Body of pancreas (tissue), 4 donors: ENCODE results near the gene IL3RA. TPM values are rescaled to one million over a fixed set of nuclear protein-coding genes. Genes with fewer than 3 reads are reported as not detected.
A peak's percentile ranks its signal among the peaks of the same experiment; 100 is the strongest.
"Not testable (repeated sequence)": the region's sequence is repeated elsewhere in the genome, so short reads cannot be mapped to it uniquely, and the experiment has no call there.

ENCODE experiments used
- ATAC-seq: fragments of 150-250 bp; one replicate; pipeline ENCODE4 v1.9.1; 2016
- DNase-seq, 4 donors: peaks; one replicate each; pipeline ENCODE4 v3.0.0-alpha.2; 2019
- H3K27ac ChIP-seq, 4 donors: fragments of 200-600 bp; sonication (generic); 1 replicate in 3 of 4; 2 replicates in 1 of 4; pipeline versions ENCODE4 v1.5.1 to v1.6.1; 2016 to 2019; ENCODE audit warnings: mild to moderate bottlenecking in 1 of 4, mixed read lengths in 1 of 4, moderate library complexity in 1 of 4
- H3K27me3 ChIP-seq, 2 donors: fragments of 200-600 bp; sonication (generic); one replicate each; pipeline ENCODE4 v1.6.0; 2016; ENCODE audit warnings: mild to moderate bottlenecking in 1 of 2
- H3K36me3 ChIP-seq, 2 donors: fragments of 200-600 bp; sonication (generic); replicated peaks in 1 of 2; 2 replicates each; pipeline ENCODE4 v1.5.1; 2016; ENCODE audit warnings: low read depth in 2 of 2; ENCODE audit not compliant: insufficient read depth in 1 of 2
- H3K4me1 ChIP-seq: fragments of 200-600 bp; sonication (generic); one replicate; pipeline ENCODE4 v1.6.0; 2016
- H3K4me3 ChIP-seq, 2 donors: fragments of 200-600 bp; sonication (generic); 1 replicate in 1 of 2; 2 replicates in 1 of 2; pipeline ENCODE4 v1.5.1; 2016 to 2019
- H3K9me3 ChIP-seq, 3 donors: fragments of 200-600 bp; sonication (generic); 1 replicate in 2 of 3; 2 replicates in 1 of 3; pipeline ENCODE4 v1.5.1; 2016
- POLR2A ChIP-seq, 3 donors: fragments of 450-650 bp; IDR thresholded peaks; one replicate each; pipeline ENCODE4 v1.6.1; 2016; ENCODE audit warnings: antibody characterized with exemption in 3 of 3, mild to moderate bottlenecking in 2 of 3
- WGBS, 2 donors: methylation state at CpG; one replicate each; pipeline ENCODE4 v1.1.5; 2017; 5-methylcytosine and 5-hydroxymethylcytosine counted together
- intact Hi-C: fragments of 100-400 bp; cut with DNase I; formaldehyde crosslinking; loops from one replicate; pipeline ENCODE4 v1.15.1; 2023
- microRNA counts, 2 donors: library from miRNA; unstranded; fragments of <30 nt; microRNA quantifications; one replicate each; lab custom pipeline; 2017
- microRNA-seq, 2 donors: library from miRNA; unstranded; fragments of <30 nt; microRNA quantifications; one replicate each; pipeline ENCODE4, GENCODE V29; 2016; ENCODE audit warnings: borderline number of aligned reads in 2 of 2, borderline replicate concordance in 2 of 2
- small RNA-seq: library from RNA; depleted of rRNA; stranded (forward); fragments of <200 nt; gene quantifications from one replicate; pipeline ENCODE3, GENCODE V24; 2016
- total RNA-seq, 2 donors: library from RNA; depleted of rRNA; stranded (reverse); fragments of >200 nt; gene quantifications; one replicate each; pipeline ENCODE4 v1.1.0, GENCODE V29; 2016
- TF ChIP-seq, protein P1 (sequence below), 7 experiments: fragments of 450-650 bp in 4 of 7; fragments of 200-600 bp in 3 of 7; sonication (generic) in 3 of 7; IDR thresholded peaks; one replicate each; pipeline ENCODE4 v1.5.1; 2016 to 2019; ENCODE audit warnings: antibody characterized with exemption in 7 of 7

Gene IL3RA
- total RNA-seq, 2 donors from 2014 or later: 0.78 to 1.3 TPM

DNA sequence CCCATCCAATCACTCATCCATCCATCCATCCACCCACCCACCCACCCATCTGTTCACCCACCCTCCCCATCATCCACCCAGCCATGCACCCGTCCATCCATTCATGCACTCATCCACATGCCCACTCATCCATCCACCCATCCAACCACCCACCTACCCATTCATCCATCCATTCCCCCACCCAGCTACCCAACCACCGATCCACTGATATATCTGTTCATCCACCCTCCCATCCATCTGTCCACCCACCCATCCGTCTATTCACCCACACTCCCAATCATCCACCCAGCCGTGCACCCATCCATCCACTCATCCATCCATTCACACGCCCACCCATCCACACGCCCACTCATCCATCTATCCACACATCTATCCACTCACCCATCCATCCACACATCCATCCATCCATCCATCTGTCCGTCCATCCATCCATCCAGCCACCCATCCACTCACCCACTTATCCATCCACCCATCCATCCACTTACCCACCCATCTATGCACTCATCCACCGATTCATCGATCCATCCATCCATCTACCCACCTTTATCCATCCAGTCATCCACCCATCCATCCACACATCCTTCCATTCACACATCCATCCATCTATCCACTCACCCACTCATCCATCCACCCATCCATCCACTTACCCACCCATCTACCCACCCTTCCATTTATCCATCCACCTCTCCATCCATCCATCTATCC, 87.7 kb downstream of the IL3RA start:
- Histone ChIP-seq H3K36me3 (peaks cover 3 to 4% of the 10 kb centered on the region in 2 donors), H3K9me3 (no peaks in the 10 kb centered on the region), H3K4me1 (no peaks in the 10 kb centered on the region), H3K4me3 (no peak overlapping the region), H3K27me3 (no peaks in the 10 kb centered on the region), H3K27ac (no peak overlapping the region)
- no peak for TF ChIP-seq POLR2A (IDR thresholded peaks at IDR 0.05)
- TF ChIP-seq, protein P1, sequence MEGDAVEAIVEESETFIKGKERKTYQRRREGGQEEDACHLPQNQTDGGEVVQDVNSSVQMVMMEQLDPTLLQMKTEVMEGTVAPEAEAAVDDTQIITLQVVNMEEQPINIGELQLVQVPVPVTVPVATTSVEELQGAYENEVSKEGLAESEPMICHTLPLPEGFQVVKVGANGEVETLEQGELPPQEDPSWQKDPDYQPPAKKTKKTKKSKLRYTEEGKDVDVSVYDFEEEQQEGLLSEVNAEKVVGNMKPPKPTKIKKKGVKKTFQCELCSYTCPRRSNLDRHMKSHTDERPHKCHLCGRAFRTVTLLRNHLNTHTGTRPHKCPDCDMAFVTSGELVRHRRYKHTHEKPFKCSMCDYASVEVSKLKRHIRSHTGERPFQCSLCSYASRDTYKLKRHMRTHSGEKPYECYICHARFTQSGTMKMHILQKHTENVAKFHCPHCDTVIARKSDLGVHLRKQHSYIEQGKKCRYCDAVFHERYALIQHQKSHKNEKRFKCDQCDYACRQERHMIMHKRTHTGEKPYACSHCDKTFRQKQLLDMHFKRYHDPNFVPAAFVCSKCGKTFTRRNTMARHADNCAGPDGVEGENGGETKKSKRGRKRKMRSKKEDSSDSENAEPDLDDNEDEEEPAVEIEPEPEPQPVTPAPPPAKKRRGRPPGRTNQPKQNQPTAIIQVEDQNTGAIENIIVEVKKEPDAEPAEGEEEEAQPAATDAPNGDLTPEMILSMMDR (IDR thresholded peaks at IDR 0.05): no peak
- 71 to 74% methylated on average over 9 of the region's 9 CpGs for WGBS, 2 donors
- ATAC-seq (no peak), DNase-seq (no peak)
- intact Hi-C loops: no loop called here

DNA sequence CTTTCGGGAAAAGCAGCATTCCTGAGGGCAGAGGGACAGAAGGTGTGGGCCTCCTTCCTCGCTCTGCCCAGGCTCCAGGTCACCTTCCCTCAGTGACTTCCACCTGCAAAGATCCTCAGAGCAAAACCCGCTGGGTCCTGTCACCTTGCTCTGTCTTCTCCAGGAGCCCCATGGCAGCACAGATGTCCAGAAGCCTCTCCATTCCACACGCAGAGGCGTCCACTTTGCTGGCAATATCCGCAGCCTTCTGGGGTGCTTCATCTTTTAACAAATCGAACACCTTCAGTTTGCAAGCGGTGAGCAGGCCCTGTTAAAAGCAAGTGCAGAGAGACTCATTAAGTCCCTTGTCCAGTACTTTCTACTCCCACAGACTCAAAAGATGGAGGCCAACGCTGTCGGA, 88.8 kb downstream of the IL3RA start:
- peak in 1 of 4 donors; percentile 2 for DNase-seq
- no peak for ATAC-seq
- 76 to 77% methylated on average over 10 of the region's 10 CpGs for WGBS, 2 donors
- H3K36me3 ChIP-seq: peaks cover 3 to 4% of the 10 kb centered on the region in 2 donors
- H3K4me3 ChIP-seq: no peak overlapping the region
- intact Hi-C loops: no loop called here
- H3K9me3 ChIP-seq: no peaks in the 10 kb centered on the region
- no peak for TF ChIP-seq POLR2A (IDR thresholded peaks at IDR 0.05)
- TF ChIP-seq, protein P1 (IDR thresholded peaks at IDR 0.05): no peak
- no peak overlapping the region for H3K27ac ChIP-seq
- no peaks in the 10 kb centered on the region for H3K4me1 ChIP-seq
- no peaks in the 10 kb centered on the region for H3K27me3 ChIP-seq

DNA sequence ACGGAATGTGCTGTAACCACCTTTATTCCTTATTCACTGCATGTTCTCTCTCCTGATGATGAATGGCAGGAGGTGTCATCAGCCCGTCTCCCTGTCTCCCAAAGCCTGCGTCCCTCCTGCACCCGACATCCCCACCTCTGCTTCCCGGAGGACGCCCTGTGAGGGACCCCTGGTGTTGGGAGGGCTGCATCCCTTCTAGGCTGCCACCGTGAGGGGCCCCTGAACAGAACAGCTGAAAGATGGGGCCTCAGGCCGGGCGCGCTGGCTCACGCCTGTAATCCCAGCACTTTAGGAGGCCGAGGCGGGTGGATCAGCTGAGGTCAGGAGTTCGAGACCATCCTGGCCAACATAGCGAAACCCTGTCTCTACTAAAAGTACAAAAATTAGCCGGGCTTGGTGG, 89.7 kb downstream of the IL3RA start:
- intact Hi-C loops, ATAC-seq, H3K4me3 ChIP-seq, H3K27ac ChIP-seq, H3K36me3 ChIP-seq, H3K4me1 ChIP-seq, H3K9me3 ChIP-seq, H3K27me3 ChIP-seq: not testable (repeated sequence)
- 90% methylated on average over 12 to 16 of the region's 16 CpGs for WGBS, 2 donors
- peak in 1 of 4 donors; percentile 2 for DNase-seq

DNA sequence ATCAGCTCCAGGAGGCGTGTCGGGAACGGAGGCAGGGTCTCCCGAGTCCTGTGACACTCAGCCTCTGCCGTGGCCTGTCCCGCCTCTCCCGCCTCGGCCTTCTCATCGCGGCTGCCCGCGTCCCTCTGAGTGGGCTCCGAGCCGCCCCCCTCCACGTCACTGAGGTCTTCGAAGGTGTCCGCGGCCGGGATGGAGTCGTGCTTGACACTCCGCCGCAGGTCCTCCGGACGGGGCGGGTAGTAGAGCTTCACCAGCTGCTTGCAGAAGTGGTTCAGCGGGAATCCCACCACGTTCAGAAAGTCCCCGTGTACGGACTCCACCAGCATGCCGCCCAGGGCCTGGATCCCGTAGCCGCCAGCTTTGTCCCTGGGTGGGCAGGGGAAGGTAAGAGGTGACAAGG, 91.2 kb downstream of the IL3RA start:
- no peak for TF ChIP-seq POLR2A (IDR thresholded peaks at IDR 0.05)
- no peaks in the 10 kb centered on the region for H3K4me1 ChIP-seq
- no peak for ATAC-seq
- no peak overlapping the region for H3K27ac ChIP-seq
- intact Hi-C loops: no loop called here
- H3K36me3 ChIP-seq: no peaks in the 10 kb centered on the region
- 94 to 100% methylated on average over 4 to 31 of the region's 32 CpGs for WGBS, 2 donors
- H3K9me3 ChIP-seq: no peaks in the 10 kb centered on the region
- DNase-seq: peak in 1 of 4 donors; percentile 8
- H3K4me3 ChIP-seq: no peak overlapping the region
- no peaks in the 10 kb centered on the region for H3K27me3 ChIP-seq

DNA sequence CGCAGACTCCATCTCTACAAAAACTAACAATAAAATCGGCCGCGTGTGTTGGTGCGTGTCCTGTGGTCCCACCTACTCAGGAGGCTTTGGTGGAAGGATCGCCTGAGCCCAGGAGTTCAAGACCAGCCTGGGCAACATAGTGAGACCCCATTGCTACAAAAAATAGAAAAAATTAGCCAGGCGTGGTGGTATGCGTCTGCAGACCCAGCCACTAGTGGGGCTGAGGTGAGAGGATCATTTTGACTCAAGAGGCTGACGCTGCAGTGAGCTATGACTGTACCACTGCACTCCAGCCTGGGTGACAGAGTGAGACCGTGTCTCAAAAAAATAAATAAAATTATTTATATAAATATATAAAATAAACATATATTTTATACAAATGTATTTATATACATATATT, 93.9 kb downstream of the IL3RA start:
- H3K4me1 ChIP-seq: no peaks in the 10 kb centered on the region
- ATAC-seq (no peak), DNase-seq (no peak)
- no peaks in the 10 kb centered on the region for H3K27me3 ChIP-seq
- intact Hi-C loops: no loop called here
- no peak for TF ChIP-seq POLR2A (IDR thresholded peaks at IDR 0.05)
- TF ChIP-seq, protein P1 (IDR thresholded peaks at IDR 0.05): no peak
- H3K4me3 ChIP-seq: no peak overlapping the region
- no peaks in the 10 kb centered on the region for H3K36me3 ChIP-seq
- H3K27ac ChIP-seq: no peak overlapping the region
- H3K9me3 ChIP-seq: no peaks in the 10 kb centered on the region
- 93 to 97% methylated on average over 10 of the region's 10 CpGs for WGBS, 2 donors

MicroRNAs encoded within 50 kb of the gene (microRNA counts, 767-probe panel; counts per million panel counts)
- microRNA hsa-miR-3690 (lab: Ali Mortazavi, UCI): 0 to 736 counts per million in 2 donors

Small RNA genes lying within 50 kb of the gene (microRNA-seq; reads per million reads assigned to microRNA genes)
- 0 reads per million in 2 donors for gene MIR3690

Small RNA genes lying within 50 kb of the gene (small RNA-seq; reads per million reads assigned to genes)
- not detected for gene MIR3690
- gene RNA5SP498: not detected

Other genes with a start within 250 kb of the IL3RA start
- not detected for gene CRLF2, start 124.1 kb upstream of the IL3RA start, total RNA-seq
- gene CSF2RA, start 68.0 kb upstream of the IL3RA start, total RNA-seq: 1 to 10 TPM; 2.0 to 3.4 TPM
- 100 to 1,000 TPM; 180 to 338 TPM for gene SLC25A6, start 55.3 kb downstream of the IL3RA start, total RNA-seq
- gene ASMTL, start 116.1 kb downstream of the IL3RA start, total RNA-seq: 10 to 100 TPM; 16.5 to 18.9 TPM
- gene P2RY8, start 200.4 kb downstream of the IL3RA start, total RNA-seq: under 1 TPM; 0.66 to 0.78 TPM